Measurements from ENCODE around the gene MSI1. TPM values are rescaled to one million over a fixed set of nuclear protein-coding genes. Genes with fewer than 3 reads are reported as not detected.

The MSI1 gene
- total and polyA plus RNA-seq, 2 of the 13 experiments (the other 11 are each of a cell fraction or from before 2014, with no cell fraction given): 0.09 to 0.46 TPM

DNA sequence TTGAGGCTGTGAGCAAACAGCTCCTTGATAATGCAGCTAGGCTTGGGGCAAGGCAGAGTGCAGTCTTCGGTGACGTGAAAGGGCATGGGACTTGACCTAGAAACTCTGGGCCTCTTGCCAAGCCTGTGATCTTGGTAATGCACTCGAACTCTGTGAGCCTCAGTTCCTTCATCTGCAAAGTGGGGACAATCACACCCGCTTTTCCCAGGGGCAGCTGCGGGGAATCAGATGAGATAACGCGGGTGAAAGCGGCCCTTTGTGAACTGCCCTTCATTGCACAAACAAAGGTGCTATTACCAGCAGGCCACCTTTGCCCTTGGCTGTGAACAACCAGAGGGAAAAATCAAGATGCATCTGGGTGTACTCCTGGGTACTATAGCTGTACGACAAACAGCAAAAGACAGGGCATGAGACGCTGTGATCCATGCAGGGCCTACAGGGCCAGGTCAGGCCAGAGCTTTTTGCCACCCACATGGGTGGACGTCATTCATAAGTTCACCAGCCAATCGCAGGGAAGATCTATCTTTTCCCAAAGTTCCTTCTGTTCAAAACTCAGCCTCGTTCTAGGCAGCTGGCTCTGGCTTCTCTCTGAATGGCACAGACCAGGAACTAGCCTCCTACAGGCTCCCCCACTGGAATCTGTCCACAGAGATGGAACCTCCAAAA, 3.2 kb downstream of the MSI1 start (continued):
- no peak for TF ChIP-seq ZZZ3 (CRISPR knock-in tag; IDR thresholded peaks at IDR 0.05; ENCODE audit: borderline replicate concordance)
- peak; percentile 89 for TF ChIP-seq CHD4 (IDR thresholded peaks at IDR 0.05; ENCODE audit: borderline replicate concordance, low read length)
- TF ChIP-seq TCF7 (IDR thresholded peaks at IDR 0.05; ENCODE audit: low read depth): peak; percentile 46
- peak; percentile 42; the same call in 1 of the 2 replicates for TF ChIP-seq HNF4G (IDR thresholded peaks at IDR 0.05; ENCODE audit: borderline replicate concordance, low read depth, low read length)
- TF ChIP-seq HNF4G (CRISPR knock-in tag; IDR thresholded peaks at IDR 0.05; ENCODE audit: borderline replicate concordance, low read depth): no peak
- TF ChIP-seq, protein P1, sequence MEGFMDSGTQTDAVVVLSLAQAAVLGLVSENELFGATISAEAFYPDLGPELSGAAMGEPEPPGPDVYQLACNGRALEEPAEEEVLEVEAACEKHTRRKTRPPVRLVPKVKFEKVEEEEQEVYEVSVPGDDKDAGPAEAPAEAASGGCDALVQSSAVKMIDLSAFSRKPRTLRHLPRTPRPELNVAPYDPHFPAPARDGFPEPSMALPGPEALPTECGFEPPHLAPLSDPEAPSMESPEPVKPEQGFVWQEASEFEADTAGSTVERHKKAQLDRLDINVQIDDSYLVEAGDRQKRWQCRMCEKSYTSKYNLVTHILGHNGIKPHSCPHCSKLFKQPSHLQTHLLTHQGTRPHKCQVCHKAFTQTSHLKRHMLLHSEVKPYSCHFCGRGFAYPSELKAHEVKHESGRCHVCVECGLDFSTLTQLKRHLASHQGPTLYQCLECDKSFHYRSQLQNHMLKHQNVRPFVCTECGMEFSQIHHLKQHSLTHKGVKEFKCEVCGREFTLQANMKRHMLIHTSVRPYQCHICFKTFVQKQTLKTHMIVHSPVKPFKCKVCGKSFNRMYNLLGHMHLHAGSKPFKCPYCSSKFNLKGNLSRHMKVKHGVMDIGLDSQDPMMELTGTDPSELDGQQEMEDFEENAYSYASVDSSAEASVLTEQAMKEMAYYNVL (CRISPR knock-in tag; IDR thresholded peaks at IDR 0.05; ENCODE audit: borderline replicate concordance): 0 out of 2 replicates have a peak, but pooled peaks have one; percentile 26
- TF ChIP-seq ZFY (CRISPR knock-in tag; IDR thresholded peaks at IDR 0.05): peak; percentile 40; the same call in 1 of the 2 replicates
- TF ChIP-seq XRCC5 (optimal IDR thresholded peaks at IDR 0.05; ENCODE audit: low read length): peak; percentile 70
- no peak for TF ChIP-seq MED8 (CRISPR knock-in tag; IDR thresholded peaks at IDR 0.05; ENCODE audit: insufficient replicate concordance)
- TF ChIP-seq SOX13 (IDR thresholded peaks at IDR 0.05): no peak
- peak in 1 of 2 experiments; percentile 47; a peak in 1 of 4 replicates for TF ChIP-seq SOX13 (CRISPR knock-in tag; conservative IDR thresholded peaks at IDR 0.05 in 1 of 2, IDR thresholded peaks at IDR 0.05 in 1 of 2)
- TF ChIP-seq ZMYM3 (CRISPR knock-in tag; IDR thresholded peaks at IDR 0.05): peak; percentile 96
- TF ChIP-seq NR2F6 (IDR thresholded peaks at IDR 0.05): peak; percentile 62; the same call in 1 of the 2 replicates
- TF ChIP-seq NR2F6 (CRISPR knock-in tag; IDR thresholded peaks at IDR 0.05): peak; percentile 63; the same call in 1 of the 2 replicates
- TF ChIP-seq KDM1A (CRISPR knock-in tag; IDR thresholded peaks at IDR 0.05): peak; percentile 91; the same call in 1 of the 2 replicates
- peak; percentile 50; the same call in 1 of the 2 replicates for TF ChIP-seq RARA (CRISPR knock-in tag; IDR thresholded peaks at IDR 0.05)
- peak; percentile 44; the same call in 1 of the 2 replicates for TF ChIP-seq TBX2 (CRISPR knock-in tag; IDR thresholded peaks at IDR 0.05; ENCODE audit: borderline replicate concordance)
- TF ChIP-seq CEBPB (IDR thresholded peaks at IDR 0.05; ENCODE audit: borderline replicate concordance, low read depth, low read length): peak; percentile 66; the same call in 1 of the 2 replicates
- peak; percentile 99 for TF ChIP-seq ZNF629 (CRISPR knock-in tag; conservative IDR thresholded peaks at IDR 0.05)
- peak; percentile 55; the same call in 1 of the 2 replicates for TF ChIP-seq HDAC2 (CRISPR knock-in tag; IDR thresholded peaks at IDR 0.05)
